ENCODE measurements around the gene IL32.

Gene IL32

GRCh38 chr16:3065069-3065741 lies at the start of gene IL32:
TSS of gene IL32 (plus strand) at chr16:3065640. CDS start at chr16:3065812, 172 bp downstream.
- POLR2A ChIA-PET: interaction anchor here (0.6 kb wide), 2 partner anchors 9 to 71 kb away, joined by 3 to 6 read pairs; no protein-coding TSS in a partner anchor
- Histone ChIP-seq H3K9me3 (ENCODE audit: control insufficient read depth, insufficient read depth, low read depth, low read length) (no peaks in the 10 kb centered on the region), H3K4me1 (ENCODE audit: control insufficient read depth, insufficient read depth, low read length) (no peaks in the 10 kb centered on the region), H3K4me3 (ENCODE audit: low read depth, low read length) (no peak within 1 kb of the TSS), H3K36me3 (ENCODE audit: control insufficient read depth in 2 of 2, insufficient read depth in 1 of 2, low read length in 2 of 2) (no peaks in the 10 kb centered on the region), H3K27ac (ENCODE audit: extremely low read depth, low read depth, low read length) (no peak within 1 kb of the TSS)
- CTCF ChIA-PET: interaction anchor here (1.0 to 1.5 kb wide), 3 partner anchors 13 to 107 kb away, joined by 3 read pairs; no protein-coding TSS in a partner anchor
- TF ChIP-seq GLIS2 (tag by site-specific recombination; IDR thresholded peaks at IDR 0.05) (peak; percentile 52; the same call in 1 of the 2 replicates), SCRT1 (tag by site-specific recombination; IDR thresholded peaks at IDR 0.05; ENCODE audit: borderline replicate concordance) (no peak), FEZF1 (tag by site-specific recombination; IDR thresholded peaks at IDR 0.05) (no peak), GLIS1 (tag by site-specific recombination; IDR thresholded peaks at IDR 0.05) (peak; percentile 94), ZNF146 (tag by site-specific recombination; IDR thresholded peaks at IDR 0.05) (no peak), MYNN (tag by site-specific recombination; IDR thresholded peaks at IDR 0.05; ENCODE audit: borderline replicate concordance) (no peak), ZNF629 (tag by site-specific recombination; IDR thresholded peaks at IDR 0.05) (0 out of 2 replicates have a peak, but pooled peaks have one; percentile 58), ZNF677 (tag by site-specific recombination; IDR thresholded peaks at IDR 0.05) (no peak), ZNF514 (tag by site-specific recombination; IDR thresholded peaks at IDR 0.05) (no peak), OVOL3 (tag by site-specific recombination; IDR thresholded peaks at IDR 0.05) (no peak), HIC1 (tag by site-specific recombination; IDR thresholded peaks at IDR 0.05) (no peak), CTCF (tag by site-specific recombination; IDR thresholded peaks at IDR 0.05) (no peak), ZNF530 (tag by site-specific recombination; IDR thresholded peaks at IDR 0.05; ENCODE audit: low read depth) (peak; percentile 99), ZNF324 (tag by site-specific recombination; IDR thresholded peaks at IDR 0.05) (0 out of 2 replicates have a peak, but pooled peaks have one; percentile 49), ZNF280D (tag by site-specific recombination; IDR thresholded peaks at IDR 0.05) (no peak), ZNF473 (tag by site-specific recombination; IDR thresholded peaks at IDR 0.05) (no peak), ZNF10 (tag by site-specific recombination; IDR thresholded peaks at IDR 0.05) (no peak), ZNF121 (tag by site-specific recombination; IDR thresholded peaks at IDR 0.05) (no peak), ATF2 (tag by site-specific recombination; IDR thresholded peaks at IDR 0.05; ENCODE audit: low read depth) (peak; percentile 90), ZBTB17 (tag by site-specific recombination; IDR thresholded peaks at IDR 0.05) (peak; percentile 41), ZNF155 (tag by site-specific recombination; IDR thresholded peaks at IDR 0.05) (no peak), ZNF239 (tag by site-specific recombination; IDR thresholded peaks at IDR 0.05) (no peak), ZNF449 (tag by site-specific recombination; IDR thresholded peaks at IDR 0.05) (no peak), ZNF394 (tag by site-specific recombination; IDR thresholded peaks at IDR 0.05; ENCODE audit: borderline replicate concordance) (no peak), KLF1 (tag by site-specific recombination; IDR thresholded peaks at IDR 0.05) (peak; percentile 41; the same call in 1 of the 2 replicates), ZNF624 (tag by site-specific recombination; IDR thresholded peaks at IDR 0.05) (no peak), ZFHX2 (tag by site-specific recombination; conservative IDR thresholded peaks at IDR 0.05) (peak; percentile 42), ZFP3 (tag by site-specific recombination; IDR thresholded peaks at IDR 0.05; ENCODE audit: low read depth) (no peak), ZFP69B (tag by site-specific recombination; IDR thresholded peaks at IDR 0.05) (0 out of 2 replicates have a peak, but pooled peaks have one; percentile 42)

Data from HEK293 (cell line).